Endodermal cell (in vitro differentiated cells): ENCODE data around the gene CACNA1I. TPM values are rescaled to one million over a fixed set of nuclear protein-coding genes. Genes with fewer than 3 reads are reported as not detected.
A peak's percentile ranks its signal among the peaks of the same experiment; 100 is the strongest.

ENCODE experiments used
- DNase-seq: peaks from one replicate; pipeline ENCODE4 v3.0.0-alpha.2; 2017
- H3K27ac ChIP-seq: 2 replicates; pipeline ENCODE4 v1.5.1; 2013; ENCODE audit warnings: mild to moderate bottlenecking, low read depth, low read length, moderate library complexity
- H3K27me3 ChIP-seq: 2 replicates; pipeline ENCODE4 v1.6.1; 2013; ENCODE audit warnings: mild to moderate bottlenecking, low read length, moderate library complexity; ENCODE audit not compliant: insufficient read depth, control insufficient read depth, poor library complexity, severe bottlenecking
- H3K36me3 ChIP-seq: 2 replicates; pipeline ENCODE4 v1.7.0; 2013; ENCODE audit warnings: mild to moderate bottlenecking, low read length, moderate library complexity; ENCODE audit not compliant: control insufficient read depth, insufficient read depth
- H3K4me1 ChIP-seq: one replicate; pipeline ENCODE4 v1.7.0; 2013; ENCODE audit warnings: low read length; ENCODE audit not compliant: control insufficient read depth, insufficient read depth
- H3K4me3 ChIP-seq: 2 replicates; pipeline ENCODE4 v1.5.1; 2013; ENCODE audit warnings: mild to moderate bottlenecking, low read length, moderate library complexity
- H3K9ac ChIP-seq: 2 replicates; pipeline ENCODE4 v1.6.1; 2013; ENCODE audit warnings: mild to moderate bottlenecking, low read length, moderate library complexity; ENCODE audit not compliant: poor library complexity, severe bottlenecking; ENCODE audit errors: extremely low read depth
- H3K9me3 ChIP-seq: 2 replicates; pipeline ENCODE4 v1.6.1; 2013; ENCODE audit warnings: mild to moderate bottlenecking, low read length, moderate library complexity; ENCODE audit not compliant: control insufficient read depth
- H3K27ac Mint-ChIP-seq: 2 replicates; pipeline ENCODE4 v1.8.0; 2020; ENCODE audit warnings: mixed read lengths
- H3K27me3 Mint-ChIP-seq: 2 replicates; pipeline ENCODE4 v1.8.0; 2021; ENCODE audit warnings: mild to moderate bottlenecking, mixed read lengths; ENCODE audit not compliant: insufficient read depth
- H3K36me3 Mint-ChIP-seq: 2 replicates; pipeline ENCODE4 v1.8.0; 2020; ENCODE audit warnings: low read depth, mixed read lengths
- H3K4me1 Mint-ChIP-seq: 2 replicates; pipeline ENCODE4 v1.8.0; 2020; ENCODE audit warnings: mixed read lengths
- H3K4me3 Mint-ChIP-seq: 2 replicates; pipeline ENCODE4 v1.8.0; 2020; ENCODE audit warnings: mild to moderate bottlenecking, moderate library complexity, mixed read lengths
- H3K9me3 Mint-ChIP-seq: 2 replicates; pipeline ENCODE4 v1.8.0; 2020; ENCODE audit warnings: mild to moderate bottlenecking, mixed read lengths
- CTCF ChIP-seq: fragments of 200-600 bp; sonication (generic); conservative IDR thresholded peaks from 2 replicates; pipeline ENCODE4 v1.5.0; 2021; ENCODE audit warnings: antibody characterized with exemption, mild to moderate bottlenecking
- WGBS, 2 experiments: methylation state at CpG; one replicate each; pipeline versions ENCODE4 v1.1.5 to v1.1.7; 2013; ENCODE audit warnings: missing lambda C conversion rate in 2 of 2, mixed read lengths in 1 of 2; ENCODE audit not compliant: insufficient coverage in 1 of 2, insufficient read length in 1 of 2; 5-methylcytosine and 5-hydroxymethylcytosine counted together
- total RNA-seq, 2 donors: library from RNA; stranded (reverse); fragmentation: NEBNext Ultra II Directional in 1 of 2; extraction: Animal tissue kit (Norgen Biotek cat#: 25700) in 1 of 2; gene quantifications; 2 replicates in 1 of 2; 3 replicates in 1 of 2; pipeline ENCODE4 v1.2.1, GENCODE V29; 2021

CACNA1I gene
- total RNA-seq, 2 donors from 2014 or later = 1.2 to 2.2 TPM

GRCh38 chr22:39717099-39717498 lies 146.5 kb downstream of the CACNA1I start:
- Mint-ChIP-seq H3K27ac (no peak overlapping the region), H3K4me3 (no peak overlapping the region), H3K4me1 (peaks cover 18% of the 10 kb centered on the region), H3K27me3 (no peaks in the 10 kb centered on the region), H3K36me3 (no peaks in the 10 kb centered on the region), H3K9me3 (no peaks in the 10 kb centered on the region)
- Histone ChIP-seq H3K9me3 (no peaks in the 10 kb centered on the region), H3K4me1 (no peaks in the 10 kb centered on the region), H3K9ac (no peak overlapping the region), H3K4me3 (no peak overlapping the region), H3K36me3 (no peaks in the 10 kb centered on the region), H3K27me3 (no peaks in the 10 kb centered on the region), H3K27ac (peak overlapping the region; percentile 69)
- TF ChIP-seq CTCF = no peak
- 82 to 89% methylated on average over 6 to 8 of the region's 8 CpGs for WGBS, 2 experiments
- no peak for DNase-seq

GRCh38 chr22:39718206-39718605 lies 147.7 kb downstream of the CACNA1I start:
- no peak for TF ChIP-seq CTCF
- H3K4me1 ChIP-seq = no peaks in the 10 kb centered on the region
- no peaks in the 10 kb centered on the region for H3K36me3 Mint-ChIP-seq
- H3K27ac Mint-ChIP-seq = no peak overlapping the region
- H3K9me3 ChIP-seq = no peaks in the 10 kb centered on the region
- H3K4me3 ChIP-seq = no peak overlapping the region
- WGBS, 2 experiments = 88 to 89% methylated on average over 6 to 7 of the region's 7 CpGs
- no peak overlapping the region for H3K27ac ChIP-seq
- H3K27me3 Mint-ChIP-seq = no peaks in the 10 kb centered on the region
- peaks cover 13% of the 10 kb centered on the region for H3K4me1 Mint-ChIP-seq
- H3K36me3 ChIP-seq = no peaks in the 10 kb centered on the region
- DNase-seq = no peak
- no peaks in the 10 kb centered on the region for H3K27me3 ChIP-seq
- no peak overlapping the region for H3K9ac ChIP-seq
- no peaks in the 10 kb centered on the region for H3K9me3 Mint-ChIP-seq
- no peak overlapping the region for H3K4me3 Mint-ChIP-seq

GRCh38 chr22:39718921-39719475 lies 148.4 kb downstream of the CACNA1I start:
- no peak for DNase-seq
- Mint-ChIP-seq H3K27ac (peak overlapping the region; percentile 30), H3K4me3 (no peak overlapping the region), H3K4me1 (peaks cover 11% of the 10 kb centered on the region), H3K27me3 (no peaks in the 10 kb centered on the region), H3K36me3 (no peaks in the 10 kb centered on the region), H3K9me3 (no peaks in the 10 kb centered on the region)
- Histone ChIP-seq H3K9me3 (no peaks in the 10 kb centered on the region), H3K36me3 (no peaks in the 10 kb centered on the region), H3K4me3 (no peak overlapping the region), H3K4me1 (no peaks in the 10 kb centered on the region), H3K27me3 (no peaks in the 10 kb centered on the region), H3K27ac (no peak overlapping the region), H3K9ac (no peak overlapping the region)
- no peak for TF ChIP-seq CTCF
- 87 to 91% methylated on average over 8 of the region's 8 CpGs for WGBS, 2 experiments
